Ovary (tissue), 3 donors: ENCODE data around the gene VENTX.

ENCODE experiments used
- CTCF ChIP-seq, 3 donors: fragments of 450-650 bp in 2 of 3; fragments of 200-600 bp in 1 of 3; IDR thresholded peaks; one replicate each; pipeline versions ENCODE4 v1.5.1 to v1.8.0; 2016 to 2022; ENCODE audit warnings: antibody characterized with exemption in 3 of 3, mild to moderate bottlenecking in 1 of 3
- EP300 ChIP-seq: sonication (generic); formaldehyde crosslinking; IDR thresholded peaks from one replicate; pipeline ENCODE4 v1.6.1; 2017; ENCODE audit warnings: antibody characterized with exemption
- donor health status: DM: no; HTN: no; CAD: no.

GRCh38 chr10:133239990-133240389 lies 2.3 kb downstream of the VENTX start:
- no peak for TF ChIP-seq CTCF (IDR thresholded peaks at IDR 0.05)
- no peak for TF ChIP-seq EP300
